Peyer's patch (tissue), 4 donors: ENCODE measurements around the gene TMIE.

Experiments
- POLR2A ChIP-seq, 2 donors: fragments of 450-650 bp; IDR thresholded peaks; one replicate each; pipeline ENCODE4 v1.5.1; 2017; ENCODE audit warnings: antibody characterized with exemption in 2 of 2, mild to moderate bottlenecking in 2 of 2, moderate library complexity in 2 of 2
- TF ChIP-seq, protein P1 (sequence below), 6 experiments: fragments of 450-650 bp in 4 of 6; fragments of 200-600 bp in 2 of 6; sonication (generic) in 1 of 6; IDR thresholded peaks; one replicate each; pipeline ENCODE4 v1.5.1; 2017 to 2019; ENCODE audit warnings: antibody characterized with exemption in 6 of 6, mild to moderate bottlenecking in 3 of 6, moderate library complexity in 1 of 6

DNA sequence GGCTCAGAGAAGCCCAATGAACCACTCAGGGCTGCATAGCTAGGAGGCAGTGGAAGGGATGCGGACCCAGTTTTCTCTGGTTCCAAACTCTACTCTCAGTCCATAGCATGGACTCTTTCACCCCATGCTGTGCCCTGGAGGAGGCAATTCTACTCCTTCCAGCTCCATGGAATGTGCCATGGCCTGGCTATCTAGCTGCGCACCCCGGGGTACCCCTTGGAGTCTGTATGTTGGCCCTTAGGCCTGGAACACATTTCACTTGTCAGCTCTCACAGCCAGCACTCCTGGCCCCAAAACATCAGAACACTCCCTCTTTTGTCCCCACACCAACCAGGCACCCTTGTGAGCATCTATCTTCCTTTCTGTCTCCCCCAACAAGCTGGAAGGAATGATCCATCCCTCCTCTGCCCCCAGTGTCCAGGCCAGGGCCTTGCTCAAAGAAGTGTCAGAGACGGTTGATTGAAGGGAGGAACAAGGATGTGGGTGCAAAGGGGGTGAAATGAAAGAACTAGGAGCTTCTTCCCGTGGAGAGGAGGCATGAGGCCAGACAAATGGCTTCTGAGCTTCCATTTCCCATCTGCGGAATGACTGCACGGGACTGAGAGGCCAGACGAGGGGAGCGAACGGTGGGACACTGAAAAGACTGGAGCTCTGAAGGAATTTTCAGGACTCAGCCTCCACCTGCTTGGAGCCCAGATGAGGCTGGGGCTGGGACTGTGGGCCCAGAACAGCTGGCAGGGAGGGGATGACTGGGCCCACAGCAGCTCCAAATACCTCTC lies 13.7 kb downstream of the TMIE start:
- TF ChIP-seq, protein P1, sequence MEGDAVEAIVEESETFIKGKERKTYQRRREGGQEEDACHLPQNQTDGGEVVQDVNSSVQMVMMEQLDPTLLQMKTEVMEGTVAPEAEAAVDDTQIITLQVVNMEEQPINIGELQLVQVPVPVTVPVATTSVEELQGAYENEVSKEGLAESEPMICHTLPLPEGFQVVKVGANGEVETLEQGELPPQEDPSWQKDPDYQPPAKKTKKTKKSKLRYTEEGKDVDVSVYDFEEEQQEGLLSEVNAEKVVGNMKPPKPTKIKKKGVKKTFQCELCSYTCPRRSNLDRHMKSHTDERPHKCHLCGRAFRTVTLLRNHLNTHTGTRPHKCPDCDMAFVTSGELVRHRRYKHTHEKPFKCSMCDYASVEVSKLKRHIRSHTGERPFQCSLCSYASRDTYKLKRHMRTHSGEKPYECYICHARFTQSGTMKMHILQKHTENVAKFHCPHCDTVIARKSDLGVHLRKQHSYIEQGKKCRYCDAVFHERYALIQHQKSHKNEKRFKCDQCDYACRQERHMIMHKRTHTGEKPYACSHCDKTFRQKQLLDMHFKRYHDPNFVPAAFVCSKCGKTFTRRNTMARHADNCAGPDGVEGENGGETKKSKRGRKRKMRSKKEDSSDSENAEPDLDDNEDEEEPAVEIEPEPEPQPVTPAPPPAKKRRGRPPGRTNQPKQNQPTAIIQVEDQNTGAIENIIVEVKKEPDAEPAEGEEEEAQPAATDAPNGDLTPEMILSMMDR (IDR thresholded peaks at IDR 0.05): no peak
- no peak for TF ChIP-seq POLR2A (IDR thresholded peaks at IDR 0.05)
